Measurements from ENCODE around the gene CYGB.

The CYGB gene

GRCh38 chr17:76557368-76558197 lies 20.1 kb upstream of the CYGB start:
- peak; percentile 27; the same call in 1 of the 2 replicates for TF ChIP-seq CTCF (IDR thresholded peaks at IDR 0.05; ENCODE audit: control insufficient read depth, extremely low read depth, insufficient read depth)
- peak; percentile 81 for DNase-seq (ENCODE audit: low read depth)
- H3K4me3 ChIP-seq (ENCODE audit: low read depth, low read length): peak overlapping the region; percentile 66

GRCh38 chr17:76556765-76557367 lies 19.4 kb upstream of the CYGB start:
- TF ChIP-seq CTCF (IDR thresholded peaks at IDR 0.05; ENCODE audit: control insufficient read depth, extremely low read depth, insufficient read depth): no peak
- peak overlapping the region; percentile 66 for H3K4me3 ChIP-seq (ENCODE audit: low read depth, low read length)
- no peak for DNase-seq (ENCODE audit: low read depth)

GRCh38 chr17:76554131-76554530 lies 16.6 kb upstream of the CYGB start:
- H3K4me3 ChIP-seq (ENCODE audit: low read depth, low read length): no peak overlapping the region
- no peak for TF ChIP-seq CTCF (IDR thresholded peaks at IDR 0.05; ENCODE audit: control insufficient read depth, extremely low read depth, insufficient read depth)
- no peak for DNase-seq (ENCODE audit: low read depth)

- no peak for DNase-seq (ENCODE audit: low read depth)
- H3K4me3 ChIP-seq (ENCODE audit: low read depth, low read length): no peak overlapping the region
- TF ChIP-seq CTCF (IDR thresholded peaks at IDR 0.05; ENCODE audit: control insufficient read depth, extremely low read depth, insufficient read depth): no peak
Observed at GRCh38 chr17:76553178-76553908, 15.8 kb upstream of the CYGB start.

- no peak for TF ChIP-seq CTCF (IDR thresholded peaks at IDR 0.05; ENCODE audit: control insufficient read depth, extremely low read depth, insufficient read depth)
- no peak overlapping the region for H3K4me3 ChIP-seq (ENCODE audit: low read depth, low read length)
- DNase-seq (ENCODE audit: low read depth): no peak
Observed at GRCh38 chr17:76551685-76552084, 14.2 kb upstream of the CYGB start.

GRCh38 chr17:76550712-76551615 lies 13.5 kb upstream of the CYGB start:
- TF ChIP-seq CTCF (IDR thresholded peaks at IDR 0.05; ENCODE audit: control insufficient read depth, extremely low read depth, insufficient read depth): no peak
- no peak for DNase-seq (ENCODE audit: low read depth)
- no peak overlapping the region for H3K4me3 ChIP-seq (ENCODE audit: low read depth, low read length)
